Uterus (tissue), 2 donors: ENCODE measurements around the gene COL27A1.

Experiments
- CTCF ChIP-seq, 4 experiments: fragments of 200-600 bp in 2 of 4; fragments of 450-650 bp in 2 of 4; sonication (generic) in 2 of 4; IDR thresholded peaks; one replicate each; pipeline ENCODE4 v1.5.1; 2016 to 2019; ENCODE audit warnings: antibody characterized with exemption in 4 of 4, mild to moderate bottlenecking in 2 of 4, moderate library complexity in 1 of 4
- POLR2A ChIP-seq, 2 donors: fragments of 450-650 bp; IDR thresholded peaks; one replicate each; pipeline ENCODE4 v1.6.1; 2016; ENCODE audit warnings: antibody characterized with exemption in 2 of 2, mild to moderate bottlenecking in 1 of 2, moderate library complexity in 1 of 2

DNA sequence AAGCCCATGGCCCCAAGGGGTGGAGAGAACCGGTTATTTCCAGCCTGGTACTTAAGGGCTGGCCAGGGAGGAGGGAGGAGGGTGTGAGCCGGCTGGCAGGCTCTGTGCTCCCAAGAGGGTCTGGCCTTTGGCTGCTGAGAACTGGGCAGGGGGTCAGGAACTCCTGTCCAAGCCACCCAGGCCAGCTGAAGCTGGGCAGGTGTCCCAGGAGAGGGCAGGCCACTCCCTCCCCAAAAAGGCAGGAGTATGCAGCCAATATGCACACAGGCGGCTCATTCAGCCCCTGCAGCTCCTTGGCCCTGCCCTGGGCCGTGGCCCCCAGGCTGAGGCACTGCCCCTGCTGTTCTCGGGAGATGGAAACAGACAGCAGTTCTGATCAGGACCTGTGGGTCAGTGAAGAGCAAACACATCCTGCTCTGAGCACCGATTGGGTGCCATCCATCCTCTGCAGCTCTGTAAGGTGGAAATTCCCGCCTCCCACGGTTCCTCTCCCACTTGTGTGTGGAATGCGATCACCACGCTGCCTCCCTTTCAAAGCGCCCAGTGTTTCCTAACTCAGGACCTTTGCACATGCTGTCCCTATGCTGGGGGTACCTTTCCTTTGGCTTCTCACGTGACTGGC lies 39.1 kb upstream of the COL27A1 start:
- no peak for TF ChIP-seq CTCF (IDR thresholded peaks at IDR 0.05)
- TF ChIP-seq POLR2A (IDR thresholded peaks at IDR 0.05), result no peak
